Activated naive CD4-positive, alpha-beta T cell treated with anti-CD3 and anti-CD28 coated beads, Interleukin-2, amount 50 U/mL, for 72 hours (primary cell): ENCODE measurements around the gene ATCAY. TPM values are rescaled to one million over a fixed set of nuclear protein-coding genes. Genes with fewer than 3 reads are reported as not detected.
"Not testable (repeated sequence)": the region's sequence is repeated elsewhere in the genome, so short reads cannot be mapped to it uniquely, and the experiment has no call there.

Experiments used
- ATAC-seq, 2 donors: fragments of 150-1000 bp; cut with Tn5 transposase; 2 replicates each; pipeline ENCODE4 v1.10.0; 2021; ENCODE audit warnings: mild to moderate bottlenecking in 2 of 2, moderate library complexity in 2 of 2
- DNase-seq, 2 donors: peaks; one replicate each; pipeline ENCODE4 v3.0.0; 2021 to 2022; ENCODE audit warnings: low spot score in 2 of 2
- H3K27ac Mint-ChIP-seq, 2 donors: one replicate each; pipeline ENCODE4 v1.8.0; 2022; ENCODE audit warnings: mild to moderate bottlenecking in 2 of 2, mixed read lengths in 2 of 2
- H3K36me3 Mint-ChIP-seq, 2 donors: one replicate each; pipeline ENCODE4 v1.8.0; 2022; ENCODE audit warnings: mixed read lengths in 2 of 2
- H3K9me3 Mint-ChIP-seq, 2 donors: one replicate each; pipeline ENCODE4 v1.8.0; 2022; ENCODE audit warnings: mixed read lengths in 2 of 2
- total RNA-seq, 2 donors: library from RNA; stranded (reverse); gene quantifications; one replicate each; pipeline ENCODE4 v1.2.3, GENCODE V29; 2022

ATCAY gene
- total RNA-seq, 2 donors from 2014 or later = 0.39 TPM; not detected in 1

GRCh38 chr19:3950871-3951861 is 70.7 kb downstream of the ATCAY start:
- ATAC-seq (peak; percentile 21 to 39), DNase-seq (no peak)
- Mint-ChIP-seq H3K9me3 (no peaks in the 10 kb centered on the region), H3K27ac (peak overlapping the region; percentile 14 to 64), H3K36me3 (no peaks in the 10 kb centered on the region)

- H3K9me3 Mint-ChIP-seq, ATAC-seq, H3K36me3 Mint-ChIP-seq, DNase-seq: not testable (repeated sequence)
- H3K27ac Mint-ChIP-seq = peak overlapping the region; percentile 9 to 13
Observed at GRCh38 chr19:3952755-3953276, 72.3 kb downstream of the ATCAY start.

- Mint-ChIP-seq H3K9me3 (no peaks in the 10 kb centered on the region), H3K27ac (no peak overlapping the region), H3K36me3 (no peaks in the 10 kb centered on the region)
- no peak for DNase-seq
- ATAC-seq = peak in 1 of 2 donors; percentile 5
Observed at GRCh38 chr19:3954107-3954506, 73.6 kb downstream of the ATCAY start.

- not testable (repeated sequence) for H3K9me3 Mint-ChIP-seq, ATAC-seq, H3K36me3 Mint-ChIP-seq, DNase-seq, H3K27ac Mint-ChIP-seq
Observed at GRCh38 chr19:3955276-3955675, 74.8 kb downstream of the ATCAY start.

- H3K9me3 Mint-ChIP-seq = no peaks in the 10 kb centered on the region
- no peak for ATAC-seq
- H3K36me3 Mint-ChIP-seq = no peaks in the 10 kb centered on the region
Observed at GRCh38 chr19:3955688-3956087, 75.2 kb downstream of the ATCAY start.

GRCh38 chr19:3958836-3959765 is 78.6 kb downstream of the ATCAY start:
- Mint-ChIP-seq H3K27ac (no peak overlapping the region), H3K9me3 (no peaks in the 10 kb centered on the region), H3K36me3 (no peaks in the 10 kb centered on the region)
- DNase-seq (no peak), ATAC-seq (peak in 1 of 2 donors; percentile 2)

More at GRCh38 chr19:3955688-3956087, 75.2 kb downstream of the ATCAY start:
- no peak for DNase-seq
- no peak overlapping the region for H3K27ac Mint-ChIP-seq

DNA sequence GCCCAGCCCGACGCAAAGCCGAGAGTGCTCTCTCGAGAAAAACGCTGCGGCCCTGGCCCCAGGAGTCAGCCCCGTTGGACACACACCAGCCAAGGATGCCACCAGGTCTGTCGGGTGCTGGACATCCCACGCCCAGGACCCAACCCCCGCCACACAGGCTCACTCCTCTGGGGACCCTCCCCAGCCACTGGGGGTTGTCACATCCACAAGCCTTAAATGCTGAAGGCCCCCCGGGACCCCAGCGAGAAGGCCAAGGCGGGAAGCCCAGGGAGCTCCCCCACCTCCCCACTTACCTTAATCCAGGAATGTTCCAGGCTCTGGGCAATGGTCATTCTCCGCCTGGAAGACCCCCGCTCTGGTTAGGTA is 79.3 kb downstream of the ATCAY start:
- no peak for ATAC-seq
- no peak for DNase-seq
- no peaks in the 10 kb centered on the region for H3K36me3 Mint-ChIP-seq
- H3K9me3 Mint-ChIP-seq = no peaks in the 10 kb centered on the region
- H3K27ac Mint-ChIP-seq = no peak overlapping the region

DNA sequence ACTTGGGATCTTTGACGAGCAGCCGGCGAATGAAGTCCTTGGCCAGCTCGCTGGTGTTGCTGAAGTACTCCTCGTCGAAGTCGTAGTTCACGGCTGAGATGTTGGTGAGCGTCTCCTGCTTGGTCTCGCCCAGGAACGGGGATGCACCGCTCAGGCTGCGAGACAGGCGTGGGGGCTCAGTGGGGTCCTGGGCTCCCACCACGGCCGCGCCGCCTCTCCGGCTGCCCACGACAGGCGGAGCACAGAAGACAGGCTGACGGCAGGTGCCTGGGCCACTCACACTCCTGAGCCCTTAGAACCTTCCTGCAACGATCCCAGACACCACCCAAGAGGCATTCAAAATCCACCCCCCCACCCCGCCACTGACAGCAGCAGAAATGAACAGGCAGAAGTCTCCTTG is 80.5 kb downstream of the ATCAY start:
- Mint-ChIP-seq H3K36me3 (no peaks in the 10 kb centered on the region), H3K27ac (no peak overlapping the region), H3K9me3 (no peaks in the 10 kb centered on the region)
- DNase-seq (no peak), ATAC-seq (no peak)

DNA sequence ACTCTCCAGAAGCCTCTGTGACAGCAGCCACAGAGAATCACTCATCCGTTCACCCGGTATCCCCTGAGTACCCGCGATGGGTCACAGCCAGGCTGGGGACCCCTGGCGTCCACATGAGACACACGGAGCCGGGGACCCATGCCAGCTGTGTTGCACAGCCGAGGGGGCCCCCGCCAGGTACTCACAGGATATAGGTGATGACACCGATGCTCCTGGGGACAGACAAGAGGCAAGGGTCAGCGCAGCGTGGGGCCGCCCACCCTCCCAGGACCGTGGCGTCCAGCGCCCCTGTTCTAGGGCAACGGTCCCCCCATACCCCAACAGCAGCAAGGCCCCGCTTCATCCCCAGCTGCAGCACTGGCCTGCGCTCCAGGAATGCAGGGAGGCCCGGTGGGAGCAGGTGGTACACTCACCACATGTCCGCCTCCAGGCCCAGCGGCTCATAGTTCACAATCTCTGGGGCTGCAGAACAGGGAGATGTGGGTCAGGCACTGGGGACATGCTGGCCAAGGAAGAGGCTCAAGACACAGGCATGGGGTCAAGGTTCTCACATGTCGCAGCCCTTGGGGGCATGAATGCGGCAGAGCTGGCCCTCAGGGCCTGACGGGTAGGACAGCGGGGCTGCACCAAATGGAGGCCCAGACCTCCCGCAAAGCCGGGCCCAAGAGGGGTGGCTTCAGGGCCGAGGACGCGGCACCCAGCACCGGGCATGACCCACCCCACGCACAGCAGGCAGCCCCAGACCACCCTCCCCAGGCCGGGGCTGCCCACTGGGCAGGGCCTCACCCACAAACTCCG is 83.2 kb downstream of the ATCAY start:
- no peaks in the 10 kb centered on the region for H3K9me3 Mint-ChIP-seq
- no peaks in the 10 kb centered on the region for H3K36me3 Mint-ChIP-seq
- DNase-seq = no peak
- ATAC-seq = peak; percentile 1 to 13
- H3K27ac Mint-ChIP-seq = no peak overlapping the region

DNA sequence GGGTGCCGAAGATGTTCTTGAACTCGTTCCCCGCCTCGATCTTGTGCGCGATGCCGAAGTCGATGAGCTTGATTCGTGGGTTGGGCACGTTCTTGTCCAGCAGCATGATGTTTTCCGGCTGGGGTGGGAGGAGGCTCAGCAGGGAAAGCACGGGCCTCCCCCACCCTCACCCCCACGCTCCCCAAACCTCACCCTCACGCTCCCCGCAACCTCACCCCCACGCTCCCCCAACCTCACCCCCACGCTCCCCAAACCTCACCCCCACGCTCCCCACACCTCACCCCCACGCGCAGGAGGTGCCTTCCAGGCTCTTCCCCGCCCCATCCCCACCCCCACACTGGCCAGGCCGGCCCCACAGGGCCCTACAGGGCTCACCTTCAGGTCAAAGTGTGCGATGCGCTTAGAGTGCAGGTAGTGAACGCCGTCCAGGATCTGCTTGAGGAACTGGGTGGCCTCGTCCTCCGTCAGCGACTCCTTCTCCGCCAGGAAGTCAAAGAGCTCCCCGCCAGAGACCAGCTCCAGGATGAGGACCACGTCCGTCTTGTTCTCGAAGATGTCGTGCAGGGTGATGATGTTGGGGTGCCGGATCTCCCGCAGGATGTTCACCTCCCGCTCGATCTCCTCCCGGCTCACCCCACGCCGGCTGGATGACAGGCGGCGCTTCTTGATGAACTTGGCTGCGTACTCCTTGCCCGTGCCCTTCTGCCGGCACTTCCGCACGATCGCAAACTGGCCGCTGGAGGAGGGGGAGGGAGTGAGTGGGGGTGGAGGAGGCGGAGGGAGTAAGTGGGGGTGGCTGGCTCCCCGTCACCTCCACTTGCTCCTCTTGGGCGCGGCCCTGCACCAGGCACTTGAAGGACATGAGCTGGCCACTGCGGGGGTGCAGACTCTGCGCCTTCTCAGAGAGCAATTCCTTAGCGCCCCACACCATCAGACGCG is 84.0 kb downstream of the ATCAY start:
- peaks cover 0 to 3% of the 10 kb centered on the region in 2 donors for H3K36me3 Mint-ChIP-seq
- H3K27ac Mint-ChIP-seq = peak overlapping the region in 1 of 2 donors; percentile 29
- DNase-seq (no peak), ATAC-seq (peak in 1 of 2 donors; percentile 4)
- no peaks in the 10 kb centered on the region for H3K9me3 Mint-ChIP-seq

- DNase-seq = no peak
- H3K27ac Mint-ChIP-seq = peak overlapping the region in 1 of 2 donors; percentile 32
- H3K36me3 Mint-ChIP-seq = peaks cover 5 to 8% of the 10 kb centered on the region in 2 donors
- H3K9me3 Mint-ChIP-seq = no peaks in the 10 kb centered on the region
- ATAC-seq = no peak
Observed at GRCh38 chr19:3966051-3967017, 85.8 kb downstream of the ATCAY start.

- H3K36me3 Mint-ChIP-seq, ATAC-seq, H3K27ac Mint-ChIP-seq, DNase-seq, H3K9me3 Mint-ChIP-seq: not testable (repeated sequence)
Observed at GRCh38 chr19:3967983-3968382, 87.5 kb downstream of the ATCAY start.

GRCh38 chr19:3968556-3969434 is 88.3 kb downstream of the ATCAY start:
- peaks cover 5 to 8% of the 10 kb centered on the region in 2 donors for H3K36me3 Mint-ChIP-seq
- DNase-seq = no peak
- no peaks in the 10 kb centered on the region for H3K9me3 Mint-ChIP-seq
- no peak for ATAC-seq
- peak overlapping the region in 1 of 2 donors; percentile 90 for H3K27ac Mint-ChIP-seq
